HCT116 (cell line): ENCODE measurements around the gene ELFN2. TPM values are rescaled to one million over a fixed set of nuclear protein-coding genes. Genes with fewer than 3 reads are reported as not detected.

Source experiments
- ATAC-seq: fragments of 200-7000 bp; cut with Tn5 transposase; 2 replicates; pipeline ENCODE4 v1.9.1; 2020; ENCODE audit warnings: mild to moderate bottlenecking, moderate library complexity
- BruUV-seq: library from RNA; stranded (reverse); fragments of 400-500 nt; replicated peaks from 2 replicates; lab custom pipeline; 2021; lab: Mats Ljungman, UMichigan
- CTCF ChIA-PET: fragments of 300-600 bp; sonication (Branson Sonifier 250); formaldehyde crosslinking; loops from one replicate; lab custom pipeline; 2021; ENCODE audit warnings: antibody characterized with exemption; lab: Charles Lee
- POLR2A ChIA-PET: fragments of 300-600, 350-600 bp; sonication (Branson Sonifier 250); formaldehyde crosslinking; loops from one replicate; lab custom pipeline; 2021; ENCODE audit warnings: antibody characterized with exemption; lab: Charles Lee
- RAD21 ChIA-PET, 2 experiments: fragments of 300-600 bp; sonication (Branson Sonifier 250); formaldehyde crosslinking; loops; one replicate each; lab custom pipeline; 2023; ENCODE audit warnings: low total read pairs in 2 of 2; ENCODE audit not compliant: uncharacterized antibody in 2 of 2, unreplicated experiment in 2 of 2, low non-redundant PET in 1 of 2; lab: Charles Lee
- DNase-seq: peaks from one replicate; pipeline ENCODE4 v3.0.0-alpha.2; 2010; ENCODE audit warnings: low read depth, low spot score
- H2AFZ ChIP-seq: fragments of 200-600 bp; shearing (Covaris generic), sonication (generic); 2 replicates; pipeline ENCODE4 v1.6.1; 2017; ENCODE audit warnings: low read depth, mixed run types, mixed read lengths, antibody characterized with exemption, low read length; ENCODE audit not compliant: poor library complexity, severe bottlenecking
- H3K27ac ChIP-seq: 2 replicates; pipeline ENCODE4 v1.5.1; 2012; ENCODE audit warnings: low read depth, low read length
- H3K27me3 ChIP-seq: fragments of 200-600 bp; sonication (generic); 2 replicates; pipeline ENCODE4 v1.6.1; 2016; ENCODE audit warnings: mixed run types, low read length, mixed read lengths; ENCODE audit not compliant: insufficient read depth
- H3K36me3 ChIP-seq, 2 experiments: fragments of 200-500 bp in 1 of 2; fragments of 200-600 bp in 1 of 2; sonication (Bioruptor generic) in 1 of 2; sonication (generic) in 1 of 2; 2 replicates each; pipeline versions ENCODE4 v1.5.1 to v1.6.1; 2014 to 2016; ENCODE audit warnings: low read length in 2 of 2, inconsistent platforms in 1 of 2, mixed read lengths in 1 of 2, mixed run types in 1 of 2; ENCODE audit not compliant: insufficient read depth in 2 of 2, control insufficient read depth in 1 of 2
- H3K4me1 ChIP-seq, 2 experiments: fragments of 200-600 bp in 1 of 2; sonication (generic) in 1 of 2; 2 replicates each; pipeline versions ENCODE4 v1.5.1 to v1.6.1; 2012 to 2017; ENCODE audit warnings: low read length in 2 of 2, inconsistent platforms in 1 of 2, mild to moderate bottlenecking in 1 of 2, mixed read lengths in 1 of 2, mixed run types in 1 of 2, moderate library complexity in 1 of 2; ENCODE audit not compliant: insufficient read depth in 2 of 2, control insufficient read depth in 1 of 2
- H3K4me2 ChIP-seq: fragments of 200-600 bp; sonication (generic); 2 replicates; pipeline ENCODE4 v1.6.1; 2017; ENCODE audit warnings: mixed run types, low read length, mixed read lengths
- H3K4me3 ChIP-seq, 2 experiments: fragments of 200-600 bp in 1 of 2; sonication (generic) in 1 of 2; replicated peaks in 1 of 2; 2 replicates each; pipeline ENCODE4 v1.5.1; 2011 to 2016; ENCODE audit warnings: low read length in 2 of 2, control low read depth in 1 of 2, low read depth in 1 of 2, mild to moderate bottlenecking in 1 of 2, mixed read lengths in 1 of 2, mixed run types in 1 of 2
- H3K79me2 ChIP-seq: fragments of 200-600 bp; sonication (generic); 2 replicates; pipeline ENCODE4 v1.6.1; 2017; ENCODE audit warnings: mild to moderate bottlenecking, mixed run types, low read length, moderate library complexity, mixed read lengths; ENCODE audit not compliant: insufficient read depth
- H3K9ac ChIP-seq: fragments of 200-600 bp; sonication (generic); 2 replicates; pipeline ENCODE4 v1.6.1; 2016; ENCODE audit warnings: low read length, mixed read lengths
- H3K9me2 ChIP-seq: fragments of 200-600 bp; sonication (generic), shearing (Covaris generic); 2 replicates; pipeline ENCODE4 v1.6.1; 2017; ENCODE audit warnings: mixed run types, mild to moderate bottlenecking, moderate library complexity; ENCODE audit not compliant: insufficient read depth
- H3K9me3 ChIP-seq, 2 experiments: fragments of 200-500 bp in 1 of 2; fragments of 200-600 bp in 1 of 2; sonication (Bioruptor generic) in 1 of 2; sonication (generic) in 1 of 2; 2 replicates each; pipeline ENCODE4 v1.6.1; 2014 to 2017; ENCODE audit warnings: low read length in 2 of 2, mixed read lengths in 2 of 2, inconsistent platforms in 1 of 2, low read depth in 1 of 2, mild to moderate bottlenecking in 1 of 2, mixed run types in 1 of 2, moderate library complexity in 1 of 2; ENCODE audit not compliant: control insufficient read depth in 1 of 2, insufficient read depth in 1 of 2
- H4K20me1 ChIP-seq: fragments of 200-600 bp; sonication (generic), shearing (Covaris generic); 2 replicates; pipeline ENCODE4 v1.6.1; 2017; ENCODE audit warnings: mixed run types, mild to moderate bottlenecking, moderate library complexity; ENCODE audit not compliant: insufficient read depth
- CEBPB ChIP-seq: IDR thresholded peaks from 2 replicates; pipeline ENCODE4 v1.6.1; 2012; ENCODE audit warnings: low read depth
- EGR1 ChIP-seq: IDR thresholded peaks from 2 replicates; pipeline ENCODE4 v1.6.1; 2012; ENCODE audit warnings: low read depth
- EZH2 ChIP-seq: fragments of 200-600 bp; sonication (generic); IDR thresholded peaks from 2 replicates; pipeline ENCODE4 v1.6.1; 2017; ENCODE audit warnings: antibody characterized with exemption, mixed run types
- EZH2phosphoT487 ChIP-seq: fragments of 200-600 bp; IDR thresholded peaks from 2 replicates; pipeline ENCODE4 v1.6.1; 2018; ENCODE audit warnings: antibody characterized with exemption, borderline replicate concordance
- POLR2A ChIP-seq: IDR thresholded peaks from 2 replicates; pipeline ENCODE4 v1.7.0; 2011; ENCODE audit warnings: borderline replicate concordance; ENCODE audit not compliant: insufficient read depth, insufficient read length; ENCODE audit errors: extremely low read depth
- REST ChIP-seq: IDR thresholded peaks from 2 replicates; pipeline ENCODE4 v1.6.1; 2012; ENCODE audit warnings: low read depth
- SIN3A ChIP-seq: IDR thresholded peaks from 2 replicates; pipeline ENCODE4 v1.6.1; 2012; ENCODE audit warnings: low read depth
- SP1 ChIP-seq: IDR thresholded peaks from 2 replicates; pipeline ENCODE4 v1.6.1; 2012; ENCODE audit warnings: low read depth
- SRF ChIP-seq: IDR thresholded peaks from 2 replicates; pipeline ENCODE4 v1.6.1; 2012; ENCODE audit warnings: low read depth
- TCF7L2 ChIP-seq: IDR thresholded peaks from 2 replicates; pipeline ENCODE4 v1.7.0; 2011; ENCODE audit warnings: borderline replicate concordance, inconsistent platforms; ENCODE audit not compliant: insufficient read depth, insufficient read length; ENCODE audit errors: extremely low read depth
- YY1 ChIP-seq: IDR thresholded peaks from 2 replicates; pipeline ENCODE4 v1.6.1; 2011; ENCODE audit warnings: low read length, low read depth, moderate library complexity, mild to moderate bottlenecking; ENCODE audit not compliant: insufficient replicate concordance; ENCODE audit errors: extremely low read depth
- intact Hi-C: fragments of 100-400 bp; cut with micrococcal nuclease; formaldehyde crosslinking; loops from 2 replicates; pipeline ENCODE4 v1.10.0; 2022
- total RNA-seq: library from RNA; stranded (reverse); gene quantifications from one replicate; pipeline ENCODE4 v1.2.1, GENCODE V29; 2021; ENCODE audit not compliant: unreplicated experiment

Gene ELFN2
- total RNA-seq, 1 experiment from 2014 or later: 45.4 TPM

- ATAC-seq (no peak), DNase-seq (no peak)
- Histone ChIP-seq H3K9me2 (no peaks in the 10 kb centered on the region), H3K9me3 (no peaks in the 10 kb centered on the region), H3K27me3 (no peaks in the 10 kb centered on the region), H3K36me3 (no peaks in the 10 kb centered on the region), H3K79me2 (no peaks in the 10 kb centered on the region), H3K9ac (no peak overlapping the region), H2AFZ (no peak overlapping the region), H3K4me1 (peaks cover 43 to 68% of the 10 kb centered on the region in 2 experiments), H3K27ac (no peak overlapping the region; the same call in 1 of the 2 replicates), H3K4me2 (no peak overlapping the region), H4K20me1 (no peaks in the 10 kb centered on the region)
- CTCF ChIA-PET: interaction anchor here (2.5 kb wide), 1 partner anchor 7 kb away, joined by 15 read pairs; no protein-coding TSS in a partner anchor
- intact Hi-C loops: no loop called here
- RAD21 ChIA-PET: no interaction called here
- TF ChIP-seq EZH2 (no peak), POLR2A (no peak), REST (no peak), CEBPB (no peak), TCF7L2 (no peak), SP1 (no peak), SIN3A (no peak), EZH2phosphoT487 (no peak), EGR1 (no peak), SRF (no peak), YY1 (no peak)
- TF ChIP-seq, all 23 proteins: peak for 0
- POLR2A ChIA-PET: interaction anchor here (1.5 kb wide), 1 partner anchor 11 kb away, joined by 3 read pairs; no protein-coding TSS in a partner anchor
- H3K4me3 ChIP-seq: no peak overlapping the region
- BruUV-seq: no TSS peak
Observed at GRCh38 chr22:37338539-37339246, 88.6 kb downstream of the ELFN2 start.
